GM21515 (cell line): ENCODE data around the gene VMAC.
"Not testable (repeated sequence)": the region's sequence is repeated elsewhere in the genome, so short reads cannot be mapped to it uniquely, and the experiment has no call there.

Experiments used
- ATAC-seq: cut with Tn5 transposase; IDR thresholded peaks from one replicate; pipeline ENCODE4 v1.9.1; 2021; ENCODE audit not compliant: unreplicated experiment

The VMAC gene

DNA sequence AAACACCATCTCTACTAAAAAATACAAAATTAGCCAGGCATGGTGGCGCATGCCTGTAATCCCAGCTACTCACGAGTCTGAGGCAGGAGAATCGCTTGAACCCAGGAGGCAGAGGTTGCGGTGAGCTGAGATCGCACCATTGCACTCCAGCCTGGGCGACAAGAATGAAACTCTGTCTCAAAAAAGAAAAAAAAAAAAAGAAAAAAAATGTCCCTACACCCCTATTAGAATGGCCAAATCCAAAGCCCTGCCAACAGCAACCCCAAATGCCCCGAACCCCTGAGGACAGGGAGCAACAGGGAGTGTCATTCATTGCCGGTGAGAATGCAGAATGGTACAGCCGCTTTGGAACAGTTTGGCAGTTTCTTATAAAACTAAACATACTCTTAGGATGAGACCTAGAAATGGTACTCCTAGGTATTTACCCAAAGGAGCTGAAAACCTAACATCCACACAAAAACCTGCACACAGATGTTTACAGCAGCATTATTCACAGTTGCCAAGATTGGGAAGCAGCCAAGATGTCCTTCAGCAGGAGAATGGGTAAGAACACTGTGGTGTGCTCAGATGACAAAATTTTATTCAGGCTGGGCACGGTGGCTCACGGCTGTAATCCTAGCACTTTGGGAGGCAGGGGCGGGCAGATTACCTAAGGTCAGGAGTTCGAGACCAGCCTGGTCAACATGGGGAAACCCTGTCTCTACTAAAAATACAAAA is 21.4 kb upstream of the VMAC start:
- not testable (repeated sequence) for ATAC-seq

GRCh38 chr19:5884065-5884811 is 20.4 kb upstream of the VMAC start:
- not testable (repeated sequence) for ATAC-seq

GRCh38 chr19:5889288-5889971 is 15.2 kb upstream of the VMAC start:
- no peak for ATAC-seq

DNA sequence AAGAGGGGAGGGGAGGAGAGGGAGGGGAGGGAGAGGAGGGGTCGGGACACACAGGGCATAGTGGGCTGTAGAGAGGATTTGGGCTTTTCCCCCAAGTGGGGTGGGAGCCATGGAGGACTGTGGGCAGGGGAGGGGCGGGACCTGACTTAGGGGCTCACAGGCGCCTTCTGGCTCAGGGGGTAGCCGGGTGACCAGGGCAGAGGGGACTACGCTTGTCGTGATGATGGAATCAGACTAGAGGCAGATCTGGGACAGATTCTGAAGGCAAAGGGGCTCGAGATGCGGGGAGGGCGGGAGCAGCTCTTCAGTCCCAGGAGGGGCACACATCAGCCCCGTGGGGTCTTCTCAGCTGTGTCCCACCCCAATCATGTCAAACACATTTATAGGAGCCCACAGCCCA is 14.6 kb upstream of the VMAC start:
- ATAC-seq = no peak

GRCh38 chr19:5891572-5891937 is 13.1 kb upstream of the VMAC start:
- no peak for ATAC-seq

GRCh38 chr19:5891938-5892771 is 12.5 kb upstream of the VMAC start:
- no peak for ATAC-seq

- ATAC-seq = no peak
Observed at GRCh38 chr19:5892772-5893275, 11.8 kb upstream of the VMAC start.

GRCh38 chr19:5893296-5893903 is 11.3 kb upstream of the VMAC start:
- no peak for ATAC-seq

- no peak for ATAC-seq
Observed at GRCh38 chr19:5893907-5894703, 10.6 kb upstream of the VMAC start.

- no peak for ATAC-seq
Observed at GRCh38 chr19:5894704-5895349, 9.8 kb upstream of the VMAC start.

DNA sequence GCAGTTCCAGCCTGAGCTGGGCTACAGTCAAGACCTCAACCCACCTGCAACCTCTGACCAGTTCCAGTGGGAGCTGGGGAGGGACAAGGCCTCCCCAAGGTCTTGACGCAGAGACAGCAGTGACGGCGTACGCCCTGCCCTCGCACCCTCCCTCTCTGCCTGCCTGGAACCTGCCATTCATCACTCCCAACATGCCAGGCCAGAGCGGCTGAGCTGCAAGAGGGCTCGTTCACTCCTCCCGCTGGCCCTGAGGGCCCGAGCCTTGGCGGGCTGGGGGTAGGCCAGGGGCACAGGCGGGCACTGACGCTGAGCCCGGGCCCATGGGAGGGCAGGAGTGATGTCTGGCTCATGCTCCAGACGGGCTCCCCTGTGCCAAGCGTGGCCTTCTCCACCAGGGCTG is 9.3 kb upstream of the VMAC start:
- no peak for ATAC-seq

DNA sequence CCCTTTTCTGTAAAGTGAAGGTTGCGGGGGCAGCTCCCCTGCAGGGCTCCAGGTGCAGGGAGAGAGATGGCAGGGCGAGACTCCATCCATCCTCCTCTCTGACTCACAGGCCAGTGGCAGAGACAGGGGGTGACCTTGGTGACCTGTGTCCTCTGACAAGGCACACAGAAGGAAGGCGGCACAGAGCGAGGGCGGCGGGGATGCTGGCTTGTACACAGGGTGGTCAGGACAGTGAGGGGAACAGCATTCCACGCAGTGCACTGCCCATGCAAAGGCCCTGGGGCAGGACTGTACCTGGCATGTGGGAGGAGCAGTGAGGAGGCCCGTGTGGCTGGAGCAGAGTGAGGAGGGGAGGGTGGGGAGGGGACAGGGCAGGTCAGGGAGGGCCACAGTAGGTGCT is 8.8 kb upstream of the VMAC start:
- ATAC-seq = no peak

DNA sequence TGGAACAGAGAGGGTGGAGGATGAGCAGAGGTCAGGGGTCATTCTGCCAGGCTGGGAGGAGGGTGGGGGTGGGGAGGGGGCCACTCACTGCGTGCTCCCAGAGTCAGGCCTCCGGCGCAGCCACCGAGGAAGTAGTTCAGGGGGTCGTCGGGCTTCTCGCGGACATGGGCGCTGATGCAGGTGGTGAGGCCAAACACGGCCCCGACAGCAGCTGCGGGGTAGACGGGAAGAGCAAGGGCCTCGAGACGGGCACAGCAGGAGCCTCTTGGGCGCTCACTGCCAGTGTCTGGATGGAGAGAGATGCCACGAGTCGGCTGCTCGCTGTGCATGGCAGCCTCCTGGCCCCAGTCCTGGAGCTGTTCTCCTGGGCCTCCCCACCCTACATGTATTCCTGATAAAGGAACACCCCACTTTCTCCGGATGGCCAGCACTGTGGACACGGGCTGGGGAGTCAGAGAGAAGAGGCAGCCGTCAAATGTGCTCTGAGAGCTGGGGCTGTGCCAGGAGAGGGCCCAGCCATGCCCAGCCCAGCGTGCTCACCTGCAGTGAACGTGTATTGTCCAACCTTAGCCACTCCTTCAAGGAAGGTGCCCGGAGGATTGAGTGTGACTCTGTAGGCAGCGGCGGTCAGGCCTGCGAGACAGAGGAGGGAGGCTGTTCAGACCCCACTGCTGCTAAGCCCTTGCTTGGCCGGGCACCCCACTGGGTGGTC is 8.2 kb upstream of the VMAC start:
- no peak for ATAC-seq

DNA sequence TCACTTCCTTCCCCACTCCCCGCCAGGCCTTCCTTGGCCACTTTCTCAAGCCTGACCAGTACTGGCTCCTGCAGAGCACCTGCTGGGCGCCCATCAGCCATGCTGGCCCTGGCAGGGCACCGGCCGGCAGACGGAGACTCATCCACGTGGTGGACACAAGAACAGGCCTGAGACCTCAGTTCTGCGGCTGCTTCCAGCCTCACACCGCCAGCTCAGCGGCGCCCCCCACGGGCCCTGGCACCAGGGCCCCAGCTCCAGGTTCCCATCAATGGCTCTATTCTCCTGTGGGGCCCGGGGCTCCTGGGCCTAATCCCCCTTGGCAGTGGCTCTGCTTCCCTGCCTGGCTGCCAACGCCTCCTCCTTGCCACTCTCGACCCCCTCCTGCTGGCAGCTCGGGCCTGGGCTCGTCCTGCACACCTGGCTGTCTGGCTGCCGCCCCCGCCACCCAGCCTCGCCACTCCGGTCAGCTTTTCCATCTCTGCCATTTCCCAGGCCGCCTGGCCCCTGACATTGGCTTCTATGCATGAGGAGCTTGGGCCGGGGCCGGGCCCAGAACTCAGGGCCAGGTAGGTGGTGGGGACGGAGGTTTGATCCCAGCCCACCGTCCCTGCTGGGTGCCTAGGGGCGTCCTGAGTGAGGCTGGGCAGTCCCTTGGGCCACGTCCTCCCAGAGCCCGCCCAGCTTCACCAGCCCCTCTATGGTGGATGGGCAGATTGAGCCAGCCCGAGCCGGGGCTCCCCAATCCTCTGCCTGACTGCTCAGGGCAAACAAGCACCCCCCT is 7.3 kb upstream of the VMAC start:
- ATAC-seq = no peak

DNA sequence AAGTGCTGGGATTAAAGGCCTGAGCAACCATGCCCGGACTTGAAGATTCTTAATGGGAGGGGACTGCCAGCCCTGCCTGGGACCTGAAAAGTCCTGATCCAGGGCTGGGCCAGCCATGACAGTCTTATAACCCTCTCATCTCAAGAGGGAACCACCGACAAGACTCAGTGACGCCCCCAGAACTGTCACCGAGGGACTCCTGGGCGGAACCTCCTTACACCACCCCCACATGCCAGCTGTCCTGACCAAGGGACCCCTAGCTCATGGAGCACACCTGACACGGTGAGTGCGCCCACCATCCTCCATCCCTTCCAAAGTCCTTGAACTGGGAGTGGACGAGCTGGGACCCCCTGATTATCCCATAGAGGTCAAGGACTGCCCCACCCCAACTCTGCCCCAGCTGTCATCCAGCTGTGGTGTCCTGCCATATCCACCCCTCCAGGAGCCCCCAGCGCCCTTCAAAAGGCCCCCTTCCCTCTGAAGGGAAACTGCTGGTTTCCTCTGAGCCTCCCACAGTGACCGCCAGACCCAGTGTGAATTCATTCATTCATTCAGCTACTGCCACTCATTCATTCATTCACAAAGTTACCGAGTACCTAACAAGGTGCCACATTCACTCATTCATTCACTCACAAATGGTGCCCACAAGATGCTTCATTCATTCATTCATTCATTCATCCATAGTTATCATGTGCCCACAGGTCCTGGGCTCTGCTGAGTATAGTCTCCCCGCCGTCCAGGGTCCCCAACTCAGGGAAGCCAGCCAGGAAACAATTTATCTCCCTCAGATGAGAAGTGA is 4.7 kb upstream of the VMAC start:
- no peak for ATAC-seq

- no peak for ATAC-seq
Observed at GRCh38 chr19:5900976-5901375, 3.7 kb upstream of the VMAC start.

DNA sequence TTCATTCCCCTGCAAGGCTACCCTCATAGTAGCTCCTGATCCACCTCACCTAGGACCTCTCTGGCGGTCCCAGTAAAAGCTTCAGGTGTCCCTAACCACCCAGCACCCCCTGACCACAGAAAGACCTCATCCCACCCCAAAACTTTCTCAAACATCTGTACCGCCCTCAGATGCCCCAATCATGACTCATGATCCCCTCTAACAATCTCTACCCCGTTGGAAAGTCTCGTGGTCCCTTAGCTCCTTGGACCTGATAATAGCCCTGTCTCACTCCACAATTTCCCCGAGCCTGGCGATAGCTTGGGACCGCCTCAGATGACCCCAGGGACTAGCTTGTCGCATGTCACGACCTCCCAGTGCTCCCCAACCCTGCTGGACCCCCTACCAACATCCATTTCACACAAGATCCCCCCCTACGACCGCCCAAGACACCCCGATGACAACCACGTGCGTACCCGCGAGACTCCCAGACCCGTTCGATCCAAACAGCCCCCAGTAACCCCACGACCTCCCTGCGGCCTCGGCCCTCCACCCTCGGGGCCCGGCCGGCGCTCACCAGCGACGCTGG is 1.5 kb upstream of the VMAC start:
- no peak for ATAC-seq
